ENCODE measurements around the gene ACTA2. TPM values are rescaled to one million over a fixed set of nuclear protein-coding genes. Genes with fewer than 3 reads are reported as not detected.

Gene ACTA2
- total RNA-seq, 1 experiment from 2014 or later: 5.3 TPM

DNA sequence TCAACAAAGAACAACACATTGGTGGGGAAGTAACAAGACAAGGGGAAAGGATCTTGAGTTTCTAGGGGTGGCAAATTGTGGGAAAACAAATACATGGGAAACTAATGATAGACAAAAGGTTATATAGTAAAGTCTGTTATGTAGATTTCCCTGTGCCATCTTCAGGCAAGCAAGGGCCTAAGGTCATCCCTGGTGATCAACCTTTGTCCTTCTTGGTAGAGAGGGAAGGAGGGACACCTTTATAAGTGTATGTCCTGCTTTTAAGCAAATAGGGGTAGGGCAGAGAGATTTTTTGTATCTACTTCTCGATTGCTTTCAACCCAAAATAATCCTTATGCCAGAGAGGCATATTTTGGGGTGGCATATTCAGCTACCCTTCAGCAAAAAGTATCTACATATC, 11.8 kb upstream of the ACTA2 start:
- CTCF ChIA-PET: no interaction called here

DNA sequence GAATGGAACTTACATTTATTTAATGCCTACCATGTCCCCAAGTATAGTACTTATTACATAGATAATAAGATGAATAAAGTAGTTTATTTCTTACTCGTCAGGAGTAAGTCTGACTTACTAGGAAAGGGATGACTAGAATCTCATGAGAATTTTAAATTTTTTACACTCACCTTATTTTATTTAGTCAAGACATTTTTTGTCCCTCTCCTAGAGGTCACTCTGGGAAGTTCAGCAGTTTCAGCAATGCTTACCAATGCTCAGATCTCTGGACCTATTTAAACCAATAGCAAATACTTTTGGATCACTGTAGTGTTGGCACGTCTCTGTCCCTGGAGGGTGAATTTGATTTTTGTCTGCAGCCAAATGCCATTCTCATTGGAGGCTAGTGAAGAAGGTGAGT, 10.7 kb upstream of the ACTA2 start:
- DNase-seq: no peak
- no peaks in the 10 kb centered on the region for H3K9me3 ChIP-seq (ENCODE audit: insufficient read depth, low read depth)
- TF ChIP-seq, protein P1, sequence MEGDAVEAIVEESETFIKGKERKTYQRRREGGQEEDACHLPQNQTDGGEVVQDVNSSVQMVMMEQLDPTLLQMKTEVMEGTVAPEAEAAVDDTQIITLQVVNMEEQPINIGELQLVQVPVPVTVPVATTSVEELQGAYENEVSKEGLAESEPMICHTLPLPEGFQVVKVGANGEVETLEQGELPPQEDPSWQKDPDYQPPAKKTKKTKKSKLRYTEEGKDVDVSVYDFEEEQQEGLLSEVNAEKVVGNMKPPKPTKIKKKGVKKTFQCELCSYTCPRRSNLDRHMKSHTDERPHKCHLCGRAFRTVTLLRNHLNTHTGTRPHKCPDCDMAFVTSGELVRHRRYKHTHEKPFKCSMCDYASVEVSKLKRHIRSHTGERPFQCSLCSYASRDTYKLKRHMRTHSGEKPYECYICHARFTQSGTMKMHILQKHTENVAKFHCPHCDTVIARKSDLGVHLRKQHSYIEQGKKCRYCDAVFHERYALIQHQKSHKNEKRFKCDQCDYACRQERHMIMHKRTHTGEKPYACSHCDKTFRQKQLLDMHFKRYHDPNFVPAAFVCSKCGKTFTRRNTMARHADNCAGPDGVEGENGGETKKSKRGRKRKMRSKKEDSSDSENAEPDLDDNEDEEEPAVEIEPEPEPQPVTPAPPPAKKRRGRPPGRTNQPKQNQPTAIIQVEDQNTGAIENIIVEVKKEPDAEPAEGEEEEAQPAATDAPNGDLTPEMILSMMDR (conservative IDR thresholded peaks at IDR 0.05): no peak
- TF ChIP-seq EZH2 (IDR thresholded peaks at IDR 0.05; ENCODE audit: low read depth): no peak
- BruUV-seq (replicated peaks): no TSS peak
- no peaks in the 10 kb centered on the region for H3K36me3 ChIP-seq (ENCODE audit: low read depth)
- H3K9me2 ChIP-seq (ENCODE audit: insufficient read depth): no peaks in the 10 kb centered on the region
- POLR2A ChIA-PET (ENCODE audit: unreplicated experiment): no interaction called here
- CTCF ChIA-PET: no interaction called here
- no peaks in the 10 kb centered on the region for H4K20me1 ChIP-seq (ENCODE audit: insufficient read depth)
- H3K27me3 ChIP-seq (ENCODE audit: insufficient read depth, low read depth): no peaks in the 10 kb centered on the region
- no peak overlapping the region for H3K27ac ChIP-seq
- H3K79me2 ChIP-seq (ENCODE audit: low read depth): no peaks in the 10 kb centered on the region
- H3K4me1 ChIP-seq (replicated peaks; ENCODE audit: insufficient read depth): peaks cover 8% of the 10 kb centered on the region; the same call in 1 of the 2 replicates
- intact Hi-C loops (cut with micrococcal nuclease; ENCODE audit: unreplicated experiment): no loop called here
- H2AFZ ChIP-seq: no peak overlapping the region
- no peak overlapping the region for H3K4me2 ChIP-seq
- no peaks in the 10 kb centered on the region for H3F3A ChIP-seq (ENCODE audit: insufficient read depth, low read depth)
- no peak overlapping the region for H3K4me3 ChIP-seq

More for the DNA sequence above, 11.8 kb upstream of the ACTA2 start:
- Histone ChIP-seq H3K9me2 (ENCODE audit: insufficient read depth) (no peaks in the 10 kb centered on the region), H3K4me1 (replicated peaks; ENCODE audit: insufficient read depth) (peaks cover 8% of the 10 kb centered on the region; the same call in 1 of the 2 replicates), H3K27me3 (ENCODE audit: insufficient read depth, low read depth) (no peaks in the 10 kb centered on the region), H4K20me1 (ENCODE audit: insufficient read depth) (no peaks in the 10 kb centered on the region), H3K9me3 (ENCODE audit: insufficient read depth, low read depth) (no peaks in the 10 kb centered on the region), H3F3A (ENCODE audit: insufficient read depth, low read depth) (no peaks in the 10 kb centered on the region), H3K4me3 (no peak overlapping the region), H3K36me3 (ENCODE audit: low read depth) (no peaks in the 10 kb centered on the region), H3K27ac (peak overlapping the region; percentile 39; the same call in 1 of the 2 replicates), H3K4me2 (no peak overlapping the region), H2AFZ (no peak overlapping the region), H3K79me2 (ENCODE audit: low read depth) (no peaks in the 10 kb centered on the region)
- intact Hi-C loops (cut with micrococcal nuclease; ENCODE audit: unreplicated experiment): no loop called here
- POLR2A ChIA-PET (ENCODE audit: unreplicated experiment): no interaction called here
- DNase-seq: no peak
- BruUV-seq (replicated peaks): no TSS peak
- TF ChIP-seq EZH2 (IDR thresholded peaks at IDR 0.05; ENCODE audit: low read depth): no peak
- TF ChIP-seq, protein P1 (conservative IDR thresholded peaks at IDR 0.05): no peak

DNA sequence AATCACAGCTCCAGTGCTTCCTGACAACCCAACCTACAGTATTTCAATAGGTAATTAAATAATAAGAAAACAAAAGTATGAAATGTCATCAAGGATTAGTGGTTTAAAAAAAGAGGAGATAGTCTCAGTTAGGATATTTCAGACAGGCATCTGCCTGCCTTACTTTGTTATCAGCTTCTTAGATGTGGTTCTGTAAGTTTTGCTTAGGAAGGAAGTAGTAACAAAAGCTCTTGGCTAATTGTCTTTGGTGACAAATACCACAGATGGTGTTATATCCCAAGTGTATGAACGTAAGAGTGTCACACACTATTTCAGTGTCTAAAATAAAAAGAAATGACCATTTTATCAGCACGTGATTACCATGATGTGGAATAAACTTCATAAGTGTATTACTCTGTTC, 9.8 kb upstream of the ACTA2 start:
- H3K4me3 ChIP-seq: no peak overlapping the region
- H3K27ac ChIP-seq: no peak overlapping the region
- no TSS peak for BruUV-seq (replicated peaks)
- peaks cover 8% of the 10 kb centered on the region; the same call in 1 of the 2 replicates for H3K4me1 ChIP-seq (replicated peaks; ENCODE audit: insufficient read depth)
- H3K36me3 ChIP-seq (ENCODE audit: low read depth): no peaks in the 10 kb centered on the region
- no peaks in the 10 kb centered on the region for H4K20me1 ChIP-seq (ENCODE audit: insufficient read depth)
- no peak for DNase-seq
- no peaks in the 10 kb centered on the region for H3K27me3 ChIP-seq (ENCODE audit: insufficient read depth, low read depth)
- no peak overlapping the region for H2AFZ ChIP-seq
- H3F3A ChIP-seq (ENCODE audit: insufficient read depth, low read depth): no peaks in the 10 kb centered on the region
- TF ChIP-seq, protein P1 (conservative IDR thresholded peaks at IDR 0.05): no peak
- TF ChIP-seq EZH2 (IDR thresholded peaks at IDR 0.05; ENCODE audit: low read depth): no peak
- ChIA-PET POLR2A (ENCODE audit: unreplicated experiment) (no interaction called here), CTCF (no interaction called here)
- no peaks in the 10 kb centered on the region for H3K9me3 ChIP-seq (ENCODE audit: insufficient read depth, low read depth)
- H3K4me2 ChIP-seq: no peak overlapping the region
- no peaks in the 10 kb centered on the region for H3K9me2 ChIP-seq (ENCODE audit: insufficient read depth)
- intact Hi-C loops (cut with micrococcal nuclease; ENCODE audit: unreplicated experiment): no loop called here
- H3K79me2 ChIP-seq (ENCODE audit: low read depth): no peaks in the 10 kb centered on the region

Measured in PC-9 (cell line).